GM12878 (cell line): Measurements from ENCODE around the gene MTMR4.

Source experiments
- ATF7 ChIP-seq: fragments of 450-650 bp; IDR thresholded peaks from 2 replicates; pipeline ENCODE4 v1.6.1; 2016; ENCODE audit warnings: low read depth, mild to moderate bottlenecking
- CHD2 ChIP-seq: IDR thresholded peaks from 2 replicates; pipeline ENCODE4 v1.6.1; 2011; ENCODE audit warnings: low read depth, low read length, improper control_type of control experiment, borderline replicate concordance
- RCOR1 ChIP-seq: conservative IDR thresholded peaks from 2 replicates; pipeline ENCODE4 v1.6.1; 2012; ENCODE audit warnings: low read depth, low read length, improper control_type of control experiment
- ZNF274 ChIP-seq: IDR thresholded peaks from one replicate; pipeline ENCODE4 v1.8.0; 2011; ENCODE audit not compliant: insufficient read length, insufficient read depth
- TF ChIP-seq, protein P1 (sequence below): fragments of 450-650 bp; formaldehyde crosslinking; IDR thresholded peaks from 2 replicates; pipeline ENCODE4 v1.5.0; 2022; ENCODE audit warnings: mild to moderate bottlenecking, missing genetic modification characterization
- TF ChIP-seq, protein P2 (sequence below), 3 experiments: IDR thresholded peaks in 2 of 3; conservative IDR thresholded peaks in 1 of 3; 2 replicates each; pipeline ENCODE4 v1.5.1; 2011; ENCODE audit warnings: low read depth in 3 of 3, low read length in 3 of 3, mild to moderate bottlenecking in 3 of 3, control low read depth in 2 of 3, moderate library complexity in 2 of 3, inconsistent platforms in 1 of 3, mixed read lengths in 1 of 3; ENCODE audit not compliant: control insufficient read depth in 2 of 3, insufficient read depth in 1 of 3; ENCODE audit errors: extremely low read depth in 1 of 3
- TF ChIP-seq, protein P3 (sequence below): fragments of 150-350 bp; IDR thresholded peaks from 2 replicates; pipeline ENCODE4 v1.6.1; 2016; ENCODE audit warnings: low read depth, low read length

DNA sequence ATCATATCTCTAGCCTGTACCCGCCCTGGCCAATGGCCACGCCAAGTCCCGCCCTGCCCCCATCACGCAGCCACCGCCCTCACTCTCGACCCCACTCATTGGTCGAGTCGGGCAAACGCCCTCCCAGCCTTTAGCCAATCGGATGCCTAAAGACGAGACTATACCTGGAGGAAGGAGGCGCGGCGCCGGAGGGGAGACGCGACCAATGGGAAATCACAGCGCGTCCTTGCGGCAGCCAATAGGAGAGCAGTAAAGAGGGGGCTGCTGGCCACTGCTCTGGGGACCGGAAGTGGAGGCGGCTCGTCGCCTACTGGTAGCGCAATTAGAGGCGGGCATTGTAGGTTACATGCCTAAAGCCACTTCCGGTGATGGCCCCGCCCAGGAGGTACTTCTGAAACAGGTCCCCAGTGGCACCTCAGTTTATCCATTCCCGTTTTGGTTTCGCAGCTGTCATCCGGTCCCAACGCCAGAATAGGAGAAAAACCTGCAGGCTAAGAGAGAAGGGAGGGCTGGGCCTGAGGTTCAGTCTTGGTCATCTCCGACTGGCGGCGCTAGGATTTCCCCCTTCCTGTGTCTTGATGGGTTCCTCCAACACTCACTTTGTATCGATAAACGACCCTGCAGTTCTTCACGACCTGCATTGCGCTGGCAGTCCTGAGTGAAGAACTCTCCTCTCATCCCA, 3.6 kb upstream of the MTMR4 start:
- TF ChIP-seq RCOR1 (peak; percentile 11; the same call in 1 of the 2 replicates), ZNF274 (no peak), CHD2 (peak; percentile 97), ATF7 (peak; percentile 88)
- TF ChIP-seq, protein P1, sequence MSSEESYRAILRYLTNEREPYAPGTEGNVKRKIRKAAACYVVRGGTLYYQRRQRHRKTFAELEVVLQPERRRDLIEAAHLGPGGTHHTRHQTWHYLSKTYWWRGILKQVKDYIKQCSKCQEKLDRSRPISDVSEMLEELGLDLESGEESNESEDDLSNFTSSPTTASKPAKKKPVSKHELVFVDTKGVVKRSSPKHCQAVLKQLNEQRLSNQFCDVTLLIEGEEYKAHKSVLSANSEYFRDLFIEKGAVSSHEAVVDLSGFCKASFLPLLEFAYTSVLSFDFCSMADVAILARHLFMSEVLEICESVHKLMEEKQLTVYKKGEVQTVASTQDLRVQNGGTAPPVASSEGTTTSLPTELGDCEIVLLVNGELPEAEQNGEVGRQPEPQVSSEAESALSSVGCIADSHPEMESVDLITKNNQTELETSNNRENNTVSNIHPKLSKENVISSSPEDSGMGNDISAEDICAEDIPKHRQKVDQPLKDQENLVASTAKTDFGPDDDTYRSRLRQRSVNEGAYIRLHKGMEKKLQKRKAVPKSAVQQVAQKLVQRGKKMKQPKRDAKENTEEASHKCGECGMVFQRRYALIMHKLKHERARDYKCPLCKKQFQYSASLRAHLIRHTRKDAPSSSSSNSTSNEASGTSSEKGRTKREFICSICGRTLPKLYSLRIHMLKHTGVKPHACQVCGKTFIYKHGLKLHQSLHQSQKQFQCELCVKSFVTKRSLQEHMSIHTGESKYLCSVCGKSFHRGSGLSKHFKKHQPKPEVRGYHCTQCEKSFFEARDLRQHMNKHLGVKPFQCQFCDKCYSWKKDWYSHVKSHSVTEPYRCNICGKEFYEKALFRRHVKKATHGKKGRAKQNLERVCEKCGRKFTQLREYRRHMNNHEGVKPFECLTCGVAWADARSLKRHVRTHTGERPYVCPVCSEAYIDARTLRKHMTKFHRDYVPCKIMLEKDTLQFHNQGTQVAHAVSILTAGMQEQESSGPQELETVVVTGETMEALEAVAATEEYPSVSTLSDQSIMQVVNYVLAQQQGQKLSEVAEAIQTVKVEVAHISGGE (CRISPR knock-in tag) = peak; percentile 86
- TF ChIP-seq, protein P2, sequence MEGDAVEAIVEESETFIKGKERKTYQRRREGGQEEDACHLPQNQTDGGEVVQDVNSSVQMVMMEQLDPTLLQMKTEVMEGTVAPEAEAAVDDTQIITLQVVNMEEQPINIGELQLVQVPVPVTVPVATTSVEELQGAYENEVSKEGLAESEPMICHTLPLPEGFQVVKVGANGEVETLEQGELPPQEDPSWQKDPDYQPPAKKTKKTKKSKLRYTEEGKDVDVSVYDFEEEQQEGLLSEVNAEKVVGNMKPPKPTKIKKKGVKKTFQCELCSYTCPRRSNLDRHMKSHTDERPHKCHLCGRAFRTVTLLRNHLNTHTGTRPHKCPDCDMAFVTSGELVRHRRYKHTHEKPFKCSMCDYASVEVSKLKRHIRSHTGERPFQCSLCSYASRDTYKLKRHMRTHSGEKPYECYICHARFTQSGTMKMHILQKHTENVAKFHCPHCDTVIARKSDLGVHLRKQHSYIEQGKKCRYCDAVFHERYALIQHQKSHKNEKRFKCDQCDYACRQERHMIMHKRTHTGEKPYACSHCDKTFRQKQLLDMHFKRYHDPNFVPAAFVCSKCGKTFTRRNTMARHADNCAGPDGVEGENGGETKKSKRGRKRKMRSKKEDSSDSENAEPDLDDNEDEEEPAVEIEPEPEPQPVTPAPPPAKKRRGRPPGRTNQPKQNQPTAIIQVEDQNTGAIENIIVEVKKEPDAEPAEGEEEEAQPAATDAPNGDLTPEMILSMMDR (IDR thresholded peaks at IDR 0.05 in 2 of 3, conservative IDR thresholded peaks at IDR 0.05 in 1 of 3; ENCODE audit: control insufficient read depth in 2 of 3, extremely low read depth in 1 of 3, insufficient read depth in 1 of 3, low read depth in 3 of 3, low read length in 3 of 3) = no peak
- TF ChIP-seq, protein P3, sequence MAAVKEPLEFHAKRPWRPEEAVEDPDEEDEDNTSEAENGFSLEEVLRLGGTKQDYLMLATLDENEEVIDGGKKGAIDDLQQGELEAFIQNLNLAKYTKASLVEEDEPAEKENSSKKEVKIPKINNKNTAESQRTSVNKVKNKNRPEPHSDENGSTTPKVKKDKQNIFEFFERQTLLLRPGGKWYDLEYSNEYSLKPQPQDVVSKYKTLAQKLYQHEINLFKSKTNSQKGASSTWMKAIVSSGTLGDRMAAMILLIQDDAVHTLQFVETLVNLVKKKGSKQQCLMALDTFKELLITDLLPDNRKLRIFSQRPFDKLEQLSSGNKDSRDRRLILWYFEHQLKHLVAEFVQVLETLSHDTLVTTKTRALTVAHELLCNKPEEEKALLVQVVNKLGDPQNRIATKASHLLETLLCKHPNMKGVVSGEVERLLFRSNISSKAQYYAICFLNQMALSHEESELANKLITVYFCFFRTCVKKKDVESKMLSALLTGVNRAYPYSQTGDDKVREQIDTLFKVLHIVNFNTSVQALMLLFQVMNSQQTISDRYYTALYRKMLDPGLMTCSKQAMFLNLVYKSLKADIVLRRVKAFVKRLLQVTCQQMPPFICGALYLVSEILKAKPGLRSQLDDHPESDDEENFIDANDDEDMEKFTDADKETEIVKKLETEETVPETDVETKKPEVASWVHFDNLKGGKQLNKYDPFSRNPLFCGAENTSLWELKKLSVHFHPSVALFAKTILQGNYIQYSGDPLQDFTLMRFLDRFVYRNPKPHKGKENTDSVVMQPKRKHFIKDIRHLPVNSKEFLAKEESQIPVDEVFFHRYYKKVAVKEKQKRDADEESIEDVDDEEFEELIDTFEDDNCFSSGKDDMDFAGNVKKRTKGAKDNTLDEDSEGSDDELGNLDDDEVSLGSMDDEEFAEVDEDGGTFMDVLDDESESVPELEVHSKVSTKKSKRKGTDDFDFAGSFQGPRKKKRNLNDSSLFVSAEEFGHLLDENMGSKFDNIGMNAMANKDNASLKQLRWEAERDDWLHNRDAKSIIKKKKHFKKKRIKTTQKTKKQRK = peak; percentile 82
